ENCODE data around the gene ITPKC.

The ITPKC gene

GRCh38 chr19:40716482-40717324 is at the start of gene ITPKC, which contains the start of gene COQ8B:
Gene ITPKC, plus strand, starts transcription at chr19:40717112. Its CDS starts 24 bp downstream, at chr19:40717136.
Gene COQ8B, minus strand, starts transcription at chr19:40716886. Its CDS starts 2,254 bp downstream, at chr19:40714632.
- DNase-seq, result peak; percentile 94

- no peak for DNase-seq
Observed at GRCh38 chr19:40667602-40668001, 49.3 kb upstream of the ITPKC start.

- DNase-seq, result no peak
Observed at GRCh38 chr19:40668991-40669614, 47.8 kb upstream of the ITPKC start.

DNA sequence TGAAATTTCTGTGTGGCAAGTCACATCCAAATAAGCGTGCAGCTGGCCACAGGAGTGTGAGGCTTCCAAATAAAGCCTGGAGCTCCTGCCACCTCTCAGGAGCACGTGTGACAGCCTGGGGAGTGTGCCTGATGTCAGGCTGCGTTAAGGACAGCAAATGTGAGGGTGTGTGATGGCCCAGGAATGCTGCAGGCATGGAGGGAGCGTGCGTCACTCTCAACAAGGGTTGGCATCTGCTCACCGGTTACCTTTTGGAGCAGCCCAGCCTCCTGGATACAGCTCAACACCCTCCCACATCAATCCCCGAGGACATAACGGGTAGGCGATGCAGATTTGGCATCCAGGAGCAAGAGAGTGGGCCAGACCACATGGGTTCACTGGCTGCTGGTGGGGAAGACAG is 45.5 kb upstream of the ITPKC start:
- DNase-seq, result no peak

DNA sequence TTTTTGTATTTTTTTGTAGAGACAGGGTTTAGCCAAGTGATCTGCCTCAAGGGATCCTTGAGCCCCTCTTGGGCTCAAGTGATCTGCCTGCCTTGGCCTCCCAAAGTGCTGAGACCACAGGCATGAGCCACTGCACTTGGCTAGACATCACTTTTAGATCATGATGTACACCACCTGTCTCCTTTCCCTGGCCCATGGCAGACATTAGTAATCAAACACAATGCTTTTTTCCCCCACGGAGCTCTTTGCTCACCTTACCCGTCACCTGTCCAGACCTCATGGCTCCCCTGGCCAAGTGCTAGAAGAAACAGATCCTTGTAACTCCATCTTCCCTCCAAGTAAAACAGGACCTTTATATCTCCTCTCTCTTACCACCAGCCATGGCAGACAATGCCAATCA is 44.9 kb upstream of the ITPKC start:
- no peak for DNase-seq

DNA sequence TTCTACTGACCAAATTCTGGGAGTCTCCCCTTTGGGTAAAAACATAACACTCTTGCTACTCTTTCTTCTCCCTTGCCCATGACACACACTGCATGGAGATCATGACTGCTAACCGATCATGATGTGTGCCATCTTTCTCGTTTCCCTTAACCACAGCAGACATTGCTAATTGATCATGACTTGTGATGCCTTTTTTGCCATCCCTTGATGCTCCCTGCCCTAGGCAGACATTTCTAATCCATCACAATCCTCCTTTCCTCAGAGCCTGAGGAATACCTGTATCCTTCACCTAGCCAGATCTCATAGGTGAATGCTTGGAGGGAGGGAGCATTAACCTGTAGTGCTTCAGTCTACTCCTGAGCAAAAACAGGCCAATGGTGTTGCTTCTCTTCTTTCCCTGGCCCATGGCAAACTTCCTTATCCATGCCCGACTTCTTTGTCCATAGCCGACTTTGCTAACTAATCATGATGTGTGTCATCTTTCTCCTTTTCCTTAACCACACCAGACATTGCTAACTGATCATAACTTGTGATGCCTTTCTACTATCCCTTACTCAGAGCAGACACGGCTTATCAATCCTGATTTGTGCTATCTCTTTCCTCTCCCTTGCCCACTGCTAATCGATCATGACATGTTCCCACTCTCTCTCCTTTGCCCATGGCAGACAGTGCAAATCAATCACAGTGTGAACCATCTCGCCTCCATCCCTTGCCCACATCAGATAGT is 44.2 kb upstream of the ITPKC start:
- DNase-seq, result no peak

- DNase-seq, result no peak
Observed at GRCh38 chr19:40673397-40673796, 43.5 kb upstream of the ITPKC start.

GRCh38 chr19:40674291-40674690 is 42.6 kb upstream of the ITPKC start:
- DNase-seq, result no peak

GRCh38 chr19:40677156-40677555 is 39.8 kb upstream of the ITPKC start:
- no peak for DNase-seq

DNA sequence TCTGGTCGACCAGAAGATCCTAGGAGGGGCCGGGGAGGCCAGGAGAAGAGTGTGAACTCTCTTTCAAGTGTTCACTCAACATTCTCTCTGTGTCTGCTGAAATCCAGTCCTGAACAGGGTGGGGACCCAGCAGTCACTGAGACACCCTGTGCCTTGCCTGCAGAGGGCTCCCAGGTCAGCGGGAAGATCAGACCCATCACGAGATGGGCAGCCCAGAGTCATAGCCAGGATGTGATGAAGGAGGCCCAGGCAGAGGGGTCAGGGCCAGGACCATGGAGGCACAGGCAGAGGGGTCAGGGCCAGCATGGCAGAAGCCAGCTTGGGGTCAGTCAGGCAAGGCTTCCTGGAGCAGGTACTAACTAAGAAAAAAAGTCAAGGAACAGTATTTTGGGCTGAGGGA is 35.9 kb upstream of the ITPKC start:
- no peak for DNase-seq

GRCh38 chr19:40682431-40682964 is 34.4 kb upstream of the ITPKC start:
- DNase-seq, result no peak

DNA sequence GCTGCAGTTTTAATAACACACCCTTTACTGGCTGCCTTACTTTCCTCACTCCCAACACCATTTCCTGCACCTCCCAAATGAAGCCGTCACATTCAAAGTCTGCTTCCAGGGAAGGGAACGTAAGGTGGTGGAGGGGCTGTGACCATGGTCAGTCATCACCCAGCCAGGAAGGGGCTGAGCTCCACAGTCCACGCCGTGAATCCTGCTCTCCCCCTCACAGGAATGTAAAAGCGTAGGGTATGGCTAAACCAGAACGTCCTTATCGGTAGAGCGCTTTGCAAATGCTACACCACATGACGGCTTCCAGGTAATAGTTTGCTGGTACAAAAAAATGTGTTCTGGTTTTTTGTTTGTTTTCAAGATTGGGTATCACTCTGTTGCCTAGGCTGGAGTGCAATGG is 33.5 kb upstream of the ITPKC start:
- DNase-seq, result no peak

- DNase-seq, result no peak
Observed at GRCh38 chr19:40684280-40684679, 32.6 kb upstream of the ITPKC start.

GRCh38 chr19:40685016-40685526 is 31.8 kb upstream of the ITPKC start:
- DNase-seq, result no peak

GRCh38 chr19:40685563-40685962 is 31.3 kb upstream of the ITPKC start:
- no peak for DNase-seq

DNA sequence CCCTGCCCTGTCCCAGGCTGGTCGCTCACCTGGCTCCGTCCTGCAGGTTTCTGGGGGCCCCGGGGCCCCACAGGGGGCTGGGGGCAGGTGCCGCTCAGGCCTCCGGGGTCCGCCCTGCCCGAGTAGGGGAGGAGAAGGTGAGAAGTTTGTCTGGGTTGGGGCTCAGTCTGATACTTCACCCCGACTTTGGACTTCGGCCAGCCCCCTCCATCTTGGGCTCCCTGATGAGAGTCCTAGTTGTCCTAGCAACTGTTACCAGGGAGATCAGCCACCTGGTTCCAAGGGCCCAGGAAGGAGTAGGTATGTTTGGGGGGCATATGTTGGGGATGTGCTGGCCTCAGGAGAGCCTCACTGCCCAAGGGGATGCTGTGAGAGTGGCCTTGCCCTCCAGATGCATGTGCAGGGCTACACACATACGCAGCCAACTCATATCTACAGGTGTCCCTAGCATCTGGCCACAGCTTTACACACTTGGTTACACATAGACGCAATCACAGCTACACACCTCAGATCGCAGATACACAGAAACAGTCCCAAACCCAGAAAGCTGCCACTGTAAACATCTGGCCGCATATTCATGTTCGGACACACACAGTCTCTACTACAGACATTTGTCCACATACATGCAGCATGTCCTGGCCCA is 29.9 kb upstream of the ITPKC start:
- DNase-seq, result no peak

DNA sequence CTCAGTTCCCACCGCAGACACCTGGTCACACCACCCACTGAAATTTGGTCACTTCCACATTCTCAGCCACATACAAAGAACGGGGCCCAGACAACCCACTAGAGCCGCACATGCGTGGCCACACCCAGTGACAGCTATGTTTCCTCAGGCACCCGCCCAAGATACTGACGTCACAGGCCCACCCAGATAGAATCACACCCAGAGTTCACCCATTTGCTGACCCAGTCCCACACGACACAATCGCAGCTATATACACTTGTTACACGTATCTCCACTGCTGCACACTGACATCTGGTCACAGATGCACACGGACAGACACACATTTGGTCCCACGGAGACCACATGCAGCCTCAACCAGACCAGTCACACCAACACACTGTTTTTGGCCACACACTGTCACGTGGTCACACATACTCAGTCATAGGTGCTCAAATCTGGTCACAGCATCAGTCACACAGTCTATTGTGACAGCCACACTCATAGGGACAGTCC is 29.3 kb upstream of the ITPKC start:
- DNase-seq, result no peak

GRCh38 chr19:40688309-40688708 is 28.6 kb upstream of the ITPKC start:
- no peak for DNase-seq

DNA sequence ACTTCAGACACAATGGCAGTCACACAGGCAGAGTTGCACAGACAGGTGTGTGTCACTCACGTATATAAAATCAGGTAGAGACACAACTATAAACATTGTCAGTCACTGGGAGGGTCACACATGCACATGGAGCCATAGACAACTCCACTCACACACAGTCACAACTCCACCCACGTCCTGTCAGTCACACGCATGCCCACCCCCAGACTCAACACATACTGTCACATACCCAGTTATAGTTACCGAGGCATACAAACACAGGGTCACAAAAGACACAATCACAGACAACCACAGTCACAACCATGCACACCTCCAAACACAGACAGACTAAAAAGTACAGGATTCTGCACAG is 27.9 kb upstream of the ITPKC start:
- no peak for DNase-seq

- DNase-seq, result no peak
Observed at GRCh38 chr19:40689339-40690049, 27.4 kb upstream of the ITPKC start.

DNA sequence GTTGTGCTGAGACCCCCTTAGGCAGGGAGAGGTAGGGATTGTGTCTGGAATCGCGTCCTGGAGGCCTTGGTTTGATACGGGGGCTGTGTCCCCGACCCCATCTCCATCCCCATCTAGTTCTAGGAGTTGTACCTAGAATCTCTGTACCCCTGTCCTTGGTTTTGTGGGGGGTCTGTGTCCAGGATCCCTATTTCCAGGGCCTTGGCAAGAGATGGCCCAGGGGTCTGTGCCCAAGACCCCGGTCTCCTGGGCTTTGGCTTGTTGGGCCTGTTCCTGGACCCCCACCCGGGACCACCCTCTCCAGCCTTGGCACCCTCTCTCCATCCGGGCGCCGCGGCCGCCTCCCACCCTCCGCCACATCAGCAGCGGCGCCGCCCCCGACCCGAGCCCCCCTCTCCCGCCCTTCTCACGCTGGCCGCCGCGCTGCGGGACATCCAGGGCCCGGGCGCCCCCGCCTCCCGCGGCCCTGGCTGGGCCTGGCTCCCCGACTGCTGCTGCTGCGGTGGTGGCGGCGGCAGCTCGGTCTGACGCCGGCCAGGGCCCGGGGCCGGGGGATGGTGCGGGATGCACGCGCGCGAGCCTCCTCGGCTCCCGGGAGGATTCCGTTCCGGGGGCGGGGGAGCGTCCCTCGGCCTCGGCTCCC is 26.7 kb upstream of the ITPKC start, which contains the start of gene NUMBL:
NUMBL (minus strand) TSS at position 602 of the 643 bp plus-strand sequence; CDS start at position 434, 168 bp downstream.
- DNase-seq, result no peak
